Loucy (cell line): ENCODE results near the gene DRGX.

Source experiments
- H2AFZ ChIP-seq: fragments of 200-600 bp; sonication (generic); 2 replicates; pipeline ENCODE4 v1.6.0; 2016; ENCODE audit warnings: antibody characterized with exemption, mild to moderate bottlenecking, low read length, moderate library complexity
- H3F3A ChIP-seq: fragments of 200-600 bp; 2 replicates; pipeline ENCODE4 v1.6.0; 2016; ENCODE audit warnings: antibody characterized with exemption, low read depth, mild to moderate bottlenecking
- H3K27me3 ChIP-seq: fragments of 200-600 bp; sonication (generic); 2 replicates; pipeline ENCODE4 v1.6.1; 2014; ENCODE audit warnings: low read length, mild to moderate bottlenecking; ENCODE audit not compliant: insufficient read depth, poor library complexity, severe bottlenecking
- H3K36me3 ChIP-seq: fragments of 200-600 bp; sonication (generic); 2 replicates; pipeline ENCODE4 v1.6.1; 2016; ENCODE audit warnings: low read length; ENCODE audit not compliant: insufficient read depth
- H3K4me1 ChIP-seq: fragments of 200-600 bp; sonication (generic); 2 replicates; pipeline ENCODE4 v1.5.1; 2014; ENCODE audit warnings: low read length, mild to moderate bottlenecking; ENCODE audit not compliant: insufficient read depth, poor library complexity, severe bottlenecking
- H3K4me2 ChIP-seq: fragments of 200-600 bp; sonication (generic); 2 replicates; pipeline ENCODE4 v1.6.0; 2014; ENCODE audit warnings: antibody characterized with exemption, low read length, low read depth, mild to moderate bottlenecking; ENCODE audit not compliant: poor library complexity, severe bottlenecking
- H3K4me3 ChIP-seq: fragments of 200-600 bp; sonication (generic); 2 replicates; pipeline ENCODE4 v1.5.1; 2014; ENCODE audit warnings: low read length, mild to moderate bottlenecking, mixed read lengths; ENCODE audit not compliant: poor library complexity, severe bottlenecking
- H3K79me2 ChIP-seq: fragments of 200-600 bp; sonication (generic); 2 replicates; pipeline ENCODE4 v1.6.1; 2014; ENCODE audit warnings: low read length; ENCODE audit not compliant: insufficient read depth
- H3K9ac ChIP-seq: fragments of 200-600 bp; sonication (generic); 2 replicates; pipeline ENCODE4 v1.6.0; 2014; ENCODE audit warnings: mild to moderate bottlenecking, low read depth, low read length, moderate library complexity; ENCODE audit not compliant: poor library complexity, severe bottlenecking
- H3K9me2 ChIP-seq: fragments of 200-600 bp; sonication (generic); replicated peaks from 2 replicates; pipeline ENCODE4 v1.6.1; 2016; ENCODE audit warnings: low read depth, low read length, mixed read lengths
- H3K9me3 ChIP-seq: fragments of 200-600 bp; sonication (generic); 2 replicates; pipeline ENCODE4 v1.6.1; 2014; ENCODE audit warnings: mild to moderate bottlenecking, antibody characterized with exemption, low read length, low read depth; ENCODE audit not compliant: insufficient read depth
- H4K20me1 ChIP-seq: fragments of 200-600 bp; sonication (generic); 2 replicates; pipeline ENCODE4 v1.6.0; 2014; ENCODE audit warnings: antibody characterized with exemption, low read length, mild to moderate bottlenecking; ENCODE audit not compliant: insufficient read depth, poor library complexity, severe bottlenecking
- CTCF ChIP-seq: fragments of 200-600 bp; sonication (generic); conservative IDR thresholded peaks from 2 replicates; pipeline ENCODE4 v1.5.1; 2014; ENCODE audit warnings: mild to moderate bottlenecking, antibody characterized with exemption, low read length
- EZH2phosphoT487 ChIP-seq: fragments of 200-600 bp; IDR thresholded peaks from 2 replicates; pipeline ENCODE4 v1.6.1; 2018; ENCODE audit warnings: antibody characterized with exemption, mild to moderate bottlenecking, moderate library complexity, borderline replicate concordance

The DRGX gene

GRCh38 chr10:49373361-49373760 lies 22.5 kb downstream of the DRGX start:
- Histone ChIP-seq H3K9me3 (no peaks in the 10 kb centered on the region), H3K9ac (no peak overlapping the region), H3F3A (no peaks in the 10 kb centered on the region), H3K4me3 (no peak overlapping the region), H3K27me3 (no peaks in the 10 kb centered on the region), H4K20me1 (no peaks in the 10 kb centered on the region), H3K36me3 (no peaks in the 10 kb centered on the region), H3K9me2 (no peaks in the 10 kb centered on the region), H3K79me2 (no peaks in the 10 kb centered on the region), H3K4me2 (no peak overlapping the region), H3K4me1 (no peaks in the 10 kb centered on the region), H2AFZ (no peak overlapping the region)
- no peak for TF ChIP-seq CTCF
- no peak for TF ChIP-seq EZH2phosphoT487

DNA sequence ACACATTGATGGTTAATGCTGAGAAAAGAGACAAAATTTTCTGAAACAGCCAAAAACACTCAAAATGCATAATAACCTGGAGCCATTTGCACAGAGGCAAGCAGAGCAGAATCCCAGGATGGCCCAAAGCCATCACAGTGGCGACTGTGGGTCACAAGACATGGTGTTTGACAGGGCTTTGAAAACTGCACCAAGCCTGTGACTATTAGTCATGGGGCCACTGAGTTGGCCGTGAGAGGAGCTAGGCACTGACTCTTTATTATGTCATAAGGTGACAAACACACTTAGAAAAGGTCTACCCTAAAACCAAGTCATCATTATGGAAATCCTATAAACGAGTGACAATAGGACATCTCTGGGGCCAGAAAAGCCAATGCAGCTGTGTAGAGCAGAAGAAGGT lies 23.9 kb downstream of the DRGX start:
- no peak for TF ChIP-seq CTCF
- no peak for TF ChIP-seq EZH2phosphoT487
- no peak overlapping the region for H3K4me2 ChIP-seq
- H3K4me3 ChIP-seq: no peak overlapping the region
- H3K36me3 ChIP-seq: no peaks in the 10 kb centered on the region
- H3F3A ChIP-seq: no peaks in the 10 kb centered on the region
- H2AFZ ChIP-seq: no peak overlapping the region
- H3K9ac ChIP-seq: no peak overlapping the region
- H3K4me1 ChIP-seq: no peaks in the 10 kb centered on the region
- H3K27me3 ChIP-seq: no peaks in the 10 kb centered on the region
- no peaks in the 10 kb centered on the region for H3K79me2 ChIP-seq
- H3K9me2 ChIP-seq: no peaks in the 10 kb centered on the region
- no peaks in the 10 kb centered on the region for H4K20me1 ChIP-seq
- H3K9me3 ChIP-seq: no peaks in the 10 kb centered on the region

DNA sequence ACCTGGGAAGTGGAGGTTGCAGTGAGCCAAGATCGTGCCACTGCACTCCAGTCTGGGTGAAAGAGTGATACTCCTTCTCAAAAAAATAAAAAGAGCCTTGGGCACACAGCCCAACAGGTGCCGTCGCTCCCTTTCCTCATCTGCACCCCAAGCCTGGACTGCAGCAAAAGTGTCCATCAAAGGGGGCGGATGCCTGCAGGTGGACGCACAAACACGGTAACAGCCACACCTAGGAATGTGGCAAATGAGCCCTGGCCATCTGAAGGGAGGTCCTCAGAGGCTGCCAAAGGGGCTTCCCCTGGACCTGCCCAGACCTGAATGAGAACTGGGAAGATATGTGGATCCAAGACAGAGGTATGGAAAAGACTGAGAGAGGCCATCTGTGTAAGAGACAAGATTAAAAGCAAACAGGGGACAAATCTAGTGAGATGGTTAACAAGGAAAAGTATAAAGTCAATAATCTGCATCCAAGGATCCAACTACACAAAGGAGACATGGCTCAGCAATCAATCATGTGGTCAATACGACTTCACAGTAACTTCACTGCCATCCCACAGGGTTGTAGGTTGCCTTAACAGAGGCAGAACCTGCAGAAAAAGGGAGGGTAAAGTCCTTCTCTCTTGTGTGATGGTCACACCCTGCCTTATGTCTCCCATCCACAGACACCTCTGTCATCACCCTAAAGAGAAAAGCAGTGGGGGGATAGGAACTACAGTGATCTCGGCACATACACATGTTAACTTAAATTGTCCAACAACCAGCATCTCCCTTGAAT lies 25.4 kb downstream of the DRGX start:
- no peaks in the 10 kb centered on the region for H3K79me2 ChIP-seq
- no peaks in the 10 kb centered on the region for H3F3A ChIP-seq
- H2AFZ ChIP-seq: no peak overlapping the region
- no peak overlapping the region for H3K4me2 ChIP-seq
- H3K9me3 ChIP-seq: no peaks in the 10 kb centered on the region
- TF ChIP-seq CTCF (no peak), EZH2phosphoT487 (no peak)
- H3K4me3 ChIP-seq: no peak overlapping the region
- no peaks in the 10 kb centered on the region for H3K9me2 ChIP-seq
- H3K4me1 ChIP-seq: no peaks in the 10 kb centered on the region
- H3K9ac ChIP-seq: no peak overlapping the region
- H4K20me1 ChIP-seq: no peaks in the 10 kb centered on the region
- H3K27me3 ChIP-seq: no peaks in the 10 kb centered on the region
- H3K36me3 ChIP-seq: no peaks in the 10 kb centered on the region
